Measurements from ENCODE around the gene DTX3L.
"Not testable (repeated sequence)": the region's sequence is repeated elsewhere in the genome, so short reads cannot be mapped to it uniquely, and the experiment has no call there.

Gene DTX3L

DNA sequence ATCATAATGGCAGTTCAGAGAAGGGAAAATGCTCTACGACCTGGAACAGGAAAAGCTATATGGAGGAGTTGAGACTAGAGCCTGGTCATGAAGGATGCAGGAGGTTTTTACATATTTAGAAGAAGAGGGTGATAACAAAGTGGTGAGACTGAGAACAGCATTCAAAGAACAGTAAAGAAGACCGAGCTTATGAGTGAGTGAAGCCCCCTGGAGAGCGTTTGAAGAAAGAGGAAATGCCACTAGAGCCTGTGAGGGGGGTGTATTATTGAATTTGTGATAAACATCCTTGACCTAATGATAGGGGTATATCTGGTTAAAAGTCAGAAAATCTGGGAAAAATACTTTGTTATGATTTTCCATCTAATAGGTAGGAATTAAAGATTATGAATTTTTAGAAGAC is 4.2 kb upstream of the DTX3L start:
- H3K36me3 ChIP-seq (ENCODE audit: control insufficient read depth, insufficient read depth, low read length) = peaks cover 46% of the 10 kb centered on the region
- no peak for DNase-seq
- no peaks in the 10 kb centered on the region for H3K27me3 ChIP-seq (replicated peaks; ENCODE audit: control insufficient read depth, insufficient read depth, low read length, poor library complexity, severe bottlenecking)
- H3K9me3 ChIP-seq (ENCODE audit: control insufficient read depth, low read length) = no peaks in the 10 kb centered on the region
- H3K4me1 ChIP-seq (ENCODE audit: control insufficient read depth, insufficient read depth, low read length, poor library complexity, severe bottlenecking) = peaks cover 17% of the 10 kb centered on the region
- H3K4me3 ChIP-seq (ENCODE audit: insufficient read depth, low read depth, low read length, poor library complexity, severe bottlenecking) = no peak overlapping the region
- H3K27ac ChIP-seq (ENCODE audit: insufficient read depth, low read length, poor library complexity, severe bottlenecking) = no peak overlapping the region

- H3K9me3 ChIP-seq (ENCODE audit: control insufficient read depth, low read length) = no peaks in the 10 kb centered on the region
- H3K27ac ChIP-seq (ENCODE audit: insufficient read depth, low read length, poor library complexity, severe bottlenecking) = no peak overlapping the region
- H3K4me3 ChIP-seq (ENCODE audit: insufficient read depth, low read depth, low read length, poor library complexity, severe bottlenecking) = no peak overlapping the region
- peak in 1 of 3 donors; percentile 28 for DNase-seq
- H3K27me3 ChIP-seq (replicated peaks; ENCODE audit: control insufficient read depth, insufficient read depth, low read length, poor library complexity, severe bottlenecking) = no peaks in the 10 kb centered on the region
- peaks cover 42% of the 10 kb centered on the region for H3K36me3 ChIP-seq (ENCODE audit: control insufficient read depth, insufficient read depth, low read length)
- H3K4me1 ChIP-seq (ENCODE audit: control insufficient read depth, insufficient read depth, low read length, poor library complexity, severe bottlenecking) = peaks cover 24% of the 10 kb centered on the region
These were observed 3.5 kb upstream of the DTX3L start for GRCh38 chr3:122560680-122561079.

DNA sequence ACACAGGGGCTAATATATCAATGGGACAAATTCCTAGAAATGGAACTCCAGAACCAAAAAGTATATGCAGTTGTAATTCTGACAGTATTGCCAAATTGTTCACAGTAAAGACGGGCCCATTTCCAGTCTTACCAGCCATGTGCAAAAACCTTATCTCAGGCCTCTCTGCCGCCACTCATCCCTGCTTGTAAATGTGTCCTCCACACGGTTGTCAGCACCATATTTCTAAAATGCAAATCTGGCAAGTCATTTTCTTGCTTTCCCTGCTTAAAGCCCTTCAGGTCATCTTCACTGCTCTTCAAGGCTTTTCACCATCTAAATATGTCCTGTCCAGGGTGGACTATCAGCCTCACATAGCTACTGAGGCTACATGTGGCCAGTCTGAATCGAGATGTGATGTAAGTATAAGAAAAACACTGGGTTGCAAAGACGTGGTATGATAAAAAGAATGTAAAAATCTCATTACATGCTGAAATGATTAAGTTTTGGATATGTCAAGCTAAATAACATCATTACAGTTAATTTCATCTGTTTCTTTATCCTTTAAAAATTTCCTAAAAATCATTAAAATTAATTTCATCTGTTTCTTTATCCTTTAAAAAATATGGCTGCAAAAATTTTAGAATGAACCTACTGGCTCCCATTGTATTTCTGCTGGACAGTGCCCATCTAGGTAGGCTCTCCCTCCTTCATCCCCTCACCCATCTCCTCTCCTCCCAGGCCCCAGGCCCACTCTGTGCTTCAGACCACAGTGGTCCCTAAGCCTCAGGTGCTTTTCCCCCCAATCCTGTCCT is 1.0 kb upstream of the DTX3L start:
- peaks cover 27% of the 10 kb centered on the region for H3K4me1 ChIP-seq (ENCODE audit: control insufficient read depth, insufficient read depth, low read length, poor library complexity, severe bottlenecking)

DNA sequence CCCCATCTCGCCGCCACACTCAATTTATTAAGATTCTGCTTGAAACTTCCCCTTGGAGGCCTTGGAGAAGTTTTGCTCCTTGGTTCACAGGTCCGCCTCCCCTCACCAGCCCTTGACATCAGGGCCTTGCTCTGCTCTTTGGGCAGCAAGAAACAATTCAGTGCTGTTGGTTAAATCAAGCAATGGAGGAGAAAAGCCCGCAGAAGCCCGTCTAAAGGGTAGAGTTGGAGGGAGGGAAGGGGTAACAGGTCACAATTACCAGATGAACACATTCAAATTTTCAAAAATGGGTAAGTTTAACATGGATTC is 467 bp upstream of the DTX3L start:
- peak overlapping the region; percentile 91 for H3K4me3 ChIP-seq (ENCODE audit: insufficient read depth, low read depth, low read length, poor library complexity, severe bottlenecking)
- H3K4me1 ChIP-seq (ENCODE audit: control insufficient read depth, insufficient read depth, low read length, poor library complexity, severe bottlenecking) = peaks cover 31% of the 10 kb centered on the region
- H3K27me3 ChIP-seq (replicated peaks; ENCODE audit: control insufficient read depth, insufficient read depth, low read length, poor library complexity, severe bottlenecking) = no peaks in the 10 kb centered on the region
- no peaks in the 10 kb centered on the region for H3K9me3 ChIP-seq (ENCODE audit: control insufficient read depth, low read length)
- peak overlapping the region; percentile 83 for H3K27ac ChIP-seq (ENCODE audit: insufficient read depth, low read length, poor library complexity, severe bottlenecking)
- DNase-seq = no peak
- peaks cover 33% of the 10 kb centered on the region for H3K36me3 ChIP-seq (ENCODE audit: control insufficient read depth, insufficient read depth, low read length)

More for the DNA sequence above, 1.0 kb upstream of the DTX3L start:
- Histone ChIP-seq H3K4me3 (ENCODE audit: insufficient read depth, low read depth, low read length, poor library complexity, severe bottlenecking) (peak overlapping the region; percentile 91), H3K27me3 (replicated peaks; ENCODE audit: control insufficient read depth, insufficient read depth, low read length, poor library complexity, severe bottlenecking) (no peaks in the 10 kb centered on the region), H3K36me3 (ENCODE audit: control insufficient read depth, insufficient read depth, low read length) (peaks cover 34% of the 10 kb centered on the region), H3K27ac (ENCODE audit: insufficient read depth, low read length, poor library complexity, severe bottlenecking) (peak overlapping the region; percentile 83), H3K9me3 (ENCODE audit: control insufficient read depth, low read length) (no peaks in the 10 kb centered on the region)
- no peak for DNase-seq

GRCh38 chr3:122568131-122568530 is 4.0 kb downstream of the DTX3L start:
- not testable (repeated sequence) for H3K4me3 ChIP-seq (ENCODE audit: insufficient read depth, low read depth, low read length, poor library complexity, severe bottlenecking); H3K27me3 ChIP-seq (replicated peaks; ENCODE audit: control insufficient read depth, insufficient read depth, low read length, poor library complexity, severe bottlenecking); H3K9me3 ChIP-seq (ENCODE audit: control insufficient read depth, low read length); DNase-seq; H3K27ac ChIP-seq (ENCODE audit: insufficient read depth, low read length, poor library complexity, severe bottlenecking)
- Histone ChIP-seq H3K4me1 (ENCODE audit: control insufficient read depth, insufficient read depth, low read length, poor library complexity, severe bottlenecking) (peaks cover 29% of the 10 kb centered on the region), H3K36me3 (ENCODE audit: control insufficient read depth, insufficient read depth, low read length) (peaks cover 44% of the 10 kb centered on the region)

DNA sequence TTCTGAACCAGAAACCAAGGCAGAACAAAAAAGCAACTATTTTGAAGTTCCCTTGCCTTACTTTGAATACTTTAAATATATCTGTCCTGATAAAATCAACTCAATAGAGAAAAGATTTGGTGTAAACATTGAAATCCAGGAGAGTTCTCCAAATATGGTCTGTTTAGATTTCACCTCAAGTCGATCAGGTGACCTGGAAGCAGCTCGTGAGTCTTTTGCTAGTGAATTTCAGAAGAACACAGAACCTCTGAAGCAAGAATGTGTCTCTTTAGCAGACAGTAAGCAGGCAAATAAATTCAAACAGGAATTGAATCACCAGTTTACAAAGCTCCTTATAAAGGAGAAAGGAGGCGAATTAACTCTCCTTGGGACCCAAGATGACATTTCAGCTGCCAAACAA is 4.6 kb downstream of the DTX3L start:
- DNase-seq = no peak
- Histone ChIP-seq H3K4me3 (ENCODE audit: insufficient read depth, low read depth, low read length, poor library complexity, severe bottlenecking) (no peak overlapping the region), H3K27me3 (replicated peaks; ENCODE audit: control insufficient read depth, insufficient read depth, low read length, poor library complexity, severe bottlenecking) (no peaks in the 10 kb centered on the region), H3K27ac (ENCODE audit: insufficient read depth, low read length, poor library complexity, severe bottlenecking) (no peak overlapping the region), H3K36me3 (ENCODE audit: control insufficient read depth, insufficient read depth, low read length) (peaks cover 46% of the 10 kb centered on the region), H3K9me3 (ENCODE audit: control insufficient read depth, low read length) (no peaks in the 10 kb centered on the region), H3K4me1 (ENCODE audit: control insufficient read depth, insufficient read depth, low read length, poor library complexity, severe bottlenecking) (peaks cover 24% of the 10 kb centered on the region)

DNA sequence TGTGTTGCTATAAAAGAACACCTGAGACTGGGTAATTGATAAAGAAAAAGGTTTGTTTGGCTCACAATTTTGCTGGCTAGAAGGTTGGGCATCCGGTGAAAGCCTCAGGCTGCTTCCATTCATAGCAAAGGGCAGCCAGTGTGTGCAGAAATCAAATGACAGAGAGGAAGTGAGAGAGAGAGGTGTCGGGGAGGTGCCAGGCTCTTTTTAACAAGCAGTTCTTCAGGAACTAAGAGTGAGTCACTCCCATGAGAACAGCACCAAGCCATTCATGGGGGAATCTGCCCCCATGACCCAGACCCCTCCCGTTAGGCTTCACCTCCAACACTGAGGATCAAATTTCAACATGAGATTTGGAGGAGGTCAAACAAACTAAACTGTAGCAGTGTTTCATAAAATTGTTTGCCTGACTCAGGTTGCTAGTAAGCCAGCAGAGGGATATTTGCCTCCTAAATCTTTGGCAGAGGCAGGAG is 8.8 kb downstream of the DTX3L start:
- Histone ChIP-seq H3K27me3 (replicated peaks; ENCODE audit: control insufficient read depth, insufficient read depth, low read length, poor library complexity, severe bottlenecking) (no peaks in the 10 kb centered on the region), H3K4me3 (ENCODE audit: insufficient read depth, low read depth, low read length, poor library complexity, severe bottlenecking) (no peak overlapping the region), H3K36me3 (ENCODE audit: control insufficient read depth, insufficient read depth, low read length) (peaks cover 27% of the 10 kb centered on the region), H3K9me3 (ENCODE audit: control insufficient read depth, low read length) (no peaks in the 10 kb centered on the region), H3K27ac (ENCODE audit: insufficient read depth, low read length, poor library complexity, severe bottlenecking) (no peak overlapping the region), H3K4me1 (ENCODE audit: control insufficient read depth, insufficient read depth, low read length, poor library complexity, severe bottlenecking) (peaks cover 14% of the 10 kb centered on the region)
- no peak for DNase-seq

DNA sequence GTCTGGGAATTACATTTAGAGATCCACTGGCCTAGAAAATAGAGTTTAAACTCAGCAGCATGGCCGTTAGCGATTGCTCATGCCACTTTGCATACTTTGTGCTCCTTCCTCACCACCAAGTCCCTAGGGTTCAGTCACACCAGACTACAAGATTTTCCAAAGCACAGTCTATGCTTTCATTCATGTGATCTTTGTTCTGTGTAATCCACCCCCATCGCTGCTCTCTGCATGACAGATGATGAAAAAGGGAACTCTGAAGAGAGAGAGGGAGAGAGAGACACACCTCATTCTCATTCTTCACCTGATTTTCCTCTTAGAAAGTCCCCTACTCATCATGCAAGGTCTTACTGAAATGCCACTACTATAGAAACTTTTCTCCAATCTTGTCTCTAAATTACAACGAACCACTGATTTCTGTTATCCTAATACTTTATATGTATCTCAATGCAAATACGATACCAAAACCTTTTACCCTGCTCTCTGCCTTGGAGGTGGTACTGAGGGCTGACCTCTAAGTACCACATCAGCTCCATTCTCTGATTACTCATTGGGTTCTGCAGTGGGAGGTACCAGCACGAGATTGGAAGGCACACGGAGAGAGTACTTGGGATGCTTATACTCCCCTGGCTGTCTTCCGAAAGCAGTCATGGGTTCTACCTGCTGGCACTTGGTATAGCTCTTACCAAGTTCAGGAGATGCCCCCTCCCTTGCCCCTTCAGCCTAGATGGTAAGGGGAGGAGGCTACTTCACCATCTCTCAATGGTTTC is 12.2 kb downstream of the DTX3L start:
- no peaks in the 10 kb centered on the region for H3K27me3 ChIP-seq (replicated peaks; ENCODE audit: control insufficient read depth, insufficient read depth, low read length, poor library complexity, severe bottlenecking)
- H3K27ac ChIP-seq (ENCODE audit: insufficient read depth, low read length, poor library complexity, severe bottlenecking) = no peak overlapping the region
- peaks cover 7% of the 10 kb centered on the region for H3K4me1 ChIP-seq (ENCODE audit: control insufficient read depth, insufficient read depth, low read length, poor library complexity, severe bottlenecking)
- H3K4me3 ChIP-seq (ENCODE audit: insufficient read depth, low read depth, low read length, poor library complexity, severe bottlenecking) = no peak overlapping the region
- no peaks in the 10 kb centered on the region for H3K9me3 ChIP-seq (ENCODE audit: control insufficient read depth, low read length)
- peaks cover 9% of the 10 kb centered on the region for H3K36me3 ChIP-seq (ENCODE audit: control insufficient read depth, insufficient read depth, low read length)
- DNase-seq = no peak

DNA sequence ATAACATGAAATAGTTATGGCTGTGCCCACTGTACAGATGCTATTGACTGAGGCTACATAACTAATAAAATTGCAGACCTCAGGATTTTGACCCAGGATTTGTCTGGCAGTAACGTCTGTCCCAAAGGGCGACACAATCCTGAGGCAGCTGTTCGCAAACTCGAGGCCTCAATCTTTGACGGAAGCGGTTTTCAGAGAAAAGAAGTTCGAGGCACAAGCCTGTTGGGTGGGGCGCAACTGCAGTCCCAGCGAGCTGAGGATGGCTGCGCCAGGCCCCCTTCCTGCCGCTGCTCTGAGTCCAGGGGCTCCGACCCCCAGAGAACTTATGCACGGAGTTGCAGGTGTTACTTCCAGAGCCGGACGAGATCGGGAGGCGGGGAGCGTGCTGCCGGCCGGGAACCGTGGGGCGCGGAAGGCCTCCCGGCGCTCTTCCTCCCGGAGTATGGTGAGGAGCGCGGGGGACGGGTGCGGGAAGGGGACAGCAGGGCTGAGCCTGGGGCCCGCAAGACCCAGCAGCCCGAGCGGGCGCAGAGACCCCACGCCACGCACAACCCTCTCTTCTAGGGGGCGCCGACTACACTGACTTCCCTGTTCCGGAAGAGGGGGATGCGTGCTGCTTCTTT is 13.4 kb downstream of the DTX3L start, which contains the start of gene PARP15:
Gene PARP15, plus strand, starts transcription at position 242 of the 623 bp plus-strand sequence. Its CDS starts 18 bp downstream, at position 260.
- no peaks in the 10 kb centered on the region for H3K27me3 ChIP-seq (replicated peaks; ENCODE audit: control insufficient read depth, insufficient read depth, low read length, poor library complexity, severe bottlenecking)
- H3K4me1 ChIP-seq (ENCODE audit: control insufficient read depth, insufficient read depth, low read length, poor library complexity, severe bottlenecking) = peaks cover 7% of the 10 kb centered on the region
- H3K27ac ChIP-seq (ENCODE audit: insufficient read depth, low read length, poor library complexity, severe bottlenecking) = peak within 1 kb of the TSS; percentile 66
- peak within 1 kb of the TSS; percentile 69 for H3K4me3 ChIP-seq (ENCODE audit: insufficient read depth, low read depth, low read length, poor library complexity, severe bottlenecking)
- H3K36me3 ChIP-seq (ENCODE audit: control insufficient read depth, insufficient read depth, low read length) = peaks cover 5% of the 10 kb centered on the region
- no peaks in the 10 kb centered on the region for H3K9me3 ChIP-seq (ENCODE audit: control insufficient read depth, low read length)
- no peak for DNase-seq

Measured in effector memory CD4-positive, alpha-beta T cell (primary cell).